ENCODE measurements around the gene FBLN2. TPM values are rescaled to one million over a fixed set of nuclear protein-coding genes. Genes with fewer than 3 reads are reported as not detected.
"Not testable (repeated sequence)": the region's sequence is repeated elsewhere in the genome, so short reads cannot be mapped to it uniquely, and the experiment has no call there.

The FBLN2 gene
- 33.6 and 59.9 TPM in 2 replicates for total RNA-seq (2014; rRNA removed; shearing (Covaris generic); ENCODE audit: low replicate concordance)

DNA sequence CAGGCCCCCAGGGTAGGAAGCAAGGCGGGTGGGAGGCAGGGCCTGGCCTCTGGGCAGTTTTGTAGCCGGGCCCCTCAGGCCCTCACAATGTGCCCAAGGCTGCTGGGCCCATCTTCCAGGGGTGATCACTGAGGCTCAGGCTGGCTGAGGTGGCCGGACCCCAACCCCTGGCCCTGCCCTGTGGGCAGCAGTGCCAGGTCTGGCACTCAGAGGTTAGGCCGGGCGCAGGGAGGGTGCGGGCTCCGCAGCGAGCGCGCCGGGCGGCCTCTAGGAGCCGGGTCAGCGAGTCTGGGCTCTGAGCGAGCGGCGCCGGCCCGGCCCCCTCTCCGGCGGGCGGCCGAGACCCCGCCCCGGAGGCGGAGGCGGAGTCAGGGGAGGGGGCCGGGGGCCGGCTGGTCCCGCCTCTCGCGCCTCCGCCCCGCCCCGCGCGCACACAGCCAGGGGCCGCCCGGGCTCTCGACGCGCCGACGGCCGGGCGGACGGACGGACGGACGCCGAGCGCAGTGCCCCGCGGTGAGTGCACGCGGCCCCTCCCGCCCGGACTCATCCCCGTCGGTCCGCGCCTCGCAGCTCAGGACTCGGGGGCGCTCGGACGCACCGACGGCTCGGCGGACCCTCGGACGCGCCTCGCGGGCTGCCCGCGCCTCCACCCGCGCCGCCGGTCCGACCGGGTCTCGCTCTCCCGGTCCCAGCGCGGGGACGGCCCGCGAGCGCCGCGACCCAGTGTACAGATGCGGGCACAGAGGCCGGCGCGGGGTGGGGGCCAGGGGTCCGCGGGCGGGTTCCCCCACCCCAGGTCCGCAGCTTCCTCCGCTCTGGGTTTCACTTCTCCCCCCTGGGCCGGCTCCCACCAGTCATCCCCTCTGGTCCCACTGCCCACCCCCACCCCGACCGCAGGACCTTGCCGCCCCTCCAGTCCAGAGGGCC is at the start of gene FBLN2:
Gene FBLN2, plus strand, starts transcription at position 430 of the 927 bp plus-strand sequence. CDS start 21,231 bp downstream, outside the sequence.
- H3K27me3 ChIP-seq: no peaks in the 10 kb centered on the region
- peak within 1 kb of the TSS; percentile 24 for H3K4me3 ChIP-seq
- no peaks in the 10 kb centered on the region for H3K36me3 ChIP-seq
- H3K9me3 ChIP-seq: no peaks in the 10 kb centered on the region
- DNase-seq: peak; percentile 54

DNA sequence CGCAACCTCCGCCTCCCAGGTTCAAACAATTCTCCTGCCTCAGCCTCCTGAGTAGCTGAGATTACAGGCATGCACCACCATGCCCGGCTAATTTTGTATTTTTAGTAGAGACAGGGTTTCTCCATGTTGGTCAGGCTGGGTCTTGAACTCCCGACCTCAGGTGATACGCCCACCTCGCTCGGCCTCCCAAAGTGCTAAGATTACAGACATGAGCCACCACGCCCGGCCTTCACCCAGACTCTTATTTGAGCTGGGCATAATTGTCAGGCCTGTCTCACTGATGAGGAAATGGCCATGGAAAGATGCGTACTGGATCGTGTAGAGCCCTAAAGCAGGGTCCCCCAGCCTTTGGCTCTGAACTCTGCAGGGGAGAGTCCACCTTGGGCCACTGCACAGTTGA is 49.7 kb upstream of the FBLN2 start:
- not testable (repeated sequence) for H3K4me3 ChIP-seq, H3K9me3 ChIP-seq, H3K27me3 ChIP-seq, DNase-seq, H3K36me3 ChIP-seq

DNA sequence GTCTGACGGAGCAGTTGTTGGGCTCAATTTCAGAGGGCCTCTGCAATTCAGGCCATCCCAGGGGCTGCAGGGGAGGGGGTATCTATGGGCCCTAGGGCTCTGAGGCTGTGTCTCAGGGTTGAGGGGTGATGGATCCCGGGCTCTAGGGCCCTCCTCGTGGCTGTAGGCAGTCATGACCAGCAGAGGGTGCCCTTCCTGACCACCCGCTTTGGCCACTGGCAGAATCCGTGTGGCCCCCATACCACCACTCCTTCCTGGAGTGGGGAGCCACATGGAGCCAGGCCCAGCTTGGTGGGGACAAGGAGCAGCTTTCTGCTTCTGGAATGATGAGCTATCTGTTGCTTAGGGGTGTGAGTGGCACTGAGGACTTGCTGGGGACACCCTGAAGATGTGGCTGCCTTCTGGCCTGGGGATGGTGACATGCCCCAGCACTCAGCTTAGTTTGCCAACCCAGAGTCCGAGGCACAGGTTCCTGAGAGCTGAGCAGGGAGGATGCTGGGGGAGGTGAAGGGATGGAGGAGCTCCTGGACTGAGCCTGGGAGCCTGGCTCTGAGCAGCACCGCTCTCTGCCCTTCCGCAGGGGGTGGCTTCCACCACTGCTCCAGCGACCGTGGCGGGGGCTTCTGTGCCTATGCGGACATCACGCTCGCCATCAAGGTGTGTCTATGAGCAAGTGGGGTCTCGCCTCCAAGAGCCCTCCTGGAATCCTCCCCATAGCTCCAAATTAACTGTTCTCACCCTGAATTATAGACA is 48.6 kb upstream of the FBLN2 start:
- H3K4me3 ChIP-seq: no peak overlapping the region
- no peak for DNase-seq
- H3K27me3 ChIP-seq: no peaks in the 10 kb centered on the region
- H3K9me3 ChIP-seq: no peaks in the 10 kb centered on the region
- no peaks in the 10 kb centered on the region for H3K36me3 ChIP-seq

DNA sequence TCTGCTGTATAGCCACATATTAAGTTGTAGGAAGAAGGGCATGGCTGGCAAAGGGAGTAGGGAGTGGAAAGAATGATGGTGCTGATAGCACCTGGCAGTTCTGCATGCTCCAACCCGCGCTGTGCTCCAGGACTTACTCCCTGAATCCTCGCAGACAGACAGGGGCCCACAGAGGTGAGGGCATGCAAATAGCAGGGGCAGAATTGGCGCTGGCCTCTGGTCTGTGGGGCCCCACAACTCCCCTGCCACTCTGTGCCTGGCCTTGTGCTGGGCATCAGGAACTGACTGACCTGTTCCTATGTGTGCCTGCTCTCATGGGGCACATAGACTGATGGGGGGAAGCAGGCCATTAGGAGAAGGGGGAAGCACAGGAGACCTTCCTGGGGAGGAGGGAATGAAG is 47.9 kb upstream of the FBLN2 start:
- Histone ChIP-seq H3K4me3 (no peak overlapping the region), H3K9me3 (no peaks in the 10 kb centered on the region), H3K27me3 (no peaks in the 10 kb centered on the region), H3K36me3 (no peaks in the 10 kb centered on the region)
- DNase-seq: no peak

DNA sequence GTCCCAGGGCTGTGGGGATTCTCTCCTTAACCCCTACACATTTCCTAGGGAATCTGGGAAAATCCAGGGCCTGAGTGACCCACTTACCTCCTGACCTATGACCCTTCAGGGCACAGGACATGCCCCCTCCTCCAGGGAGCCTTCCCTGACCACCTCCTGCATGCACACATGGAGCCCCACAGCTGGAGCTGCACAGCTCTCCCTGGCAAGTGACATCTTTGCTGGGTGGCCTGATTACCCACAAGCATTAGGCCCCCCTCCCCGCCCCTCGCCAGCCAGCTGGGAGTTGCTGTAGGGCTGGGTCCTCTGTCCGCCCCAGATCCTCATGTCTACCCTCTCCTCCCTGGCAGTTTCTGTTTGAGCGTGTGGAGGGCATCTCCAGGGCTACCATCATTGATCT is 47.4 kb upstream of the FBLN2 start:
- Histone ChIP-seq H3K27me3 (no peaks in the 10 kb centered on the region), H3K36me3 (no peaks in the 10 kb centered on the region), H3K9me3 (no peaks in the 10 kb centered on the region), H3K4me3 (no peak overlapping the region)
- no peak for DNase-seq

DNA sequence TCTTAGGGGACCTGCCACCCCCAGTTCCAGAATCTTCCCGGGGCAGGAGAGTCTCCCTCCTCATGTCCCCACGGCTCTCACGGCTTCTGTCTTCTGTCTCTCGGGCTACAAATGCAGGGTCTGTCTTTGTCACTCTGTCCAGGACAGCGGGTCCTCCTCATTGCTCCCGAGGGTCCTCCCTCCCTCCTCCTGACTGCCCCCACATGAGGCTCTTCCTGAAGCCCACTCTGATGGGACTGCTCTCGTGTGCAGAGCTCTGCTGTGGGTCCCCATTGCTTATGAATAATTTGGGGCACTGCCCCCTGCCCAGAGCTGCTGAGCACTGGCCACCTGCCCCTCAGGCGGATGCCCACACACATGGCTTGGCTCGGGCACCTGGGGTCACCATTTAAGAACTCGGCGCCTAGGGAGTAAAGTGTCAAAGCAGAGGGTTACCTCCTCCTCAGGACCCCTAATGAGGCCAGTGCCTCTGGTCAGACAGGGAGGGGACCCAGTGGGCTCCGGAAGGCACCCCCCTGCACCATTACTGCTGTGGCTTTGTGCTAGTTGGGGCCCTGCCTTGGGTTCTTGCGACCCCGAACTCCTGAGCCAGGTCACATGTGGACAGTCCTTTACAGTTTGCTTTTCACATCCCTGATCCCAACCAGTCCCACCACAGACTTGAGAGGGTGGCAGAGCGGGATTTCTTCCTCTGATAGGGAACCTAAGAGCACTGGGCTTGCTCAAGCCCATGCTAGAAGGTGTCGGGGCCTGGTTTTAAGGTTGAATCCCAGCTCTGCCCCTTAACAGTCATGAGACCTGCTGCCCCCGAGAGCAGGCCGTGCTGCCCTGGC is 46.8 kb upstream of the FBLN2 start:
- H3K27me3 ChIP-seq: no peaks in the 10 kb centered on the region
- no peak for DNase-seq
- no peaks in the 10 kb centered on the region for H3K9me3 ChIP-seq
- no peak overlapping the region for H3K4me3 ChIP-seq
- no peaks in the 10 kb centered on the region for H3K36me3 ChIP-seq

DNA sequence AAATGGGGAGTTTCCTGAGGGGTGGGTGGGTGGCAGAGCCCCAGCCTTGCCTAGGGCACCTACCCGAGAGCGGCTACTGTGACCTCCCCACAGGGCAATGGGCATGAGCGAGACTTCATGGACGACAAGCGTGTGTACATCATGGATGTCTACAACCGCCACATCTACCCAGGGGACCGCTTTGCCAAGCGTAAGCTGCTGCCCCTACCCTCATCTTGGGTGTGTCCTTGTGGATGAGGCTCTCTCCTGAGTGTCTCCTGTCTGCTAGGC is 46.2 kb upstream of the FBLN2 start:
- Histone ChIP-seq H3K9me3 (no peaks in the 10 kb centered on the region), H3K36me3 (no peaks in the 10 kb centered on the region), H3K4me3 (no peak overlapping the region), H3K27me3 (no peaks in the 10 kb centered on the region)
- no peak for DNase-seq

DNA sequence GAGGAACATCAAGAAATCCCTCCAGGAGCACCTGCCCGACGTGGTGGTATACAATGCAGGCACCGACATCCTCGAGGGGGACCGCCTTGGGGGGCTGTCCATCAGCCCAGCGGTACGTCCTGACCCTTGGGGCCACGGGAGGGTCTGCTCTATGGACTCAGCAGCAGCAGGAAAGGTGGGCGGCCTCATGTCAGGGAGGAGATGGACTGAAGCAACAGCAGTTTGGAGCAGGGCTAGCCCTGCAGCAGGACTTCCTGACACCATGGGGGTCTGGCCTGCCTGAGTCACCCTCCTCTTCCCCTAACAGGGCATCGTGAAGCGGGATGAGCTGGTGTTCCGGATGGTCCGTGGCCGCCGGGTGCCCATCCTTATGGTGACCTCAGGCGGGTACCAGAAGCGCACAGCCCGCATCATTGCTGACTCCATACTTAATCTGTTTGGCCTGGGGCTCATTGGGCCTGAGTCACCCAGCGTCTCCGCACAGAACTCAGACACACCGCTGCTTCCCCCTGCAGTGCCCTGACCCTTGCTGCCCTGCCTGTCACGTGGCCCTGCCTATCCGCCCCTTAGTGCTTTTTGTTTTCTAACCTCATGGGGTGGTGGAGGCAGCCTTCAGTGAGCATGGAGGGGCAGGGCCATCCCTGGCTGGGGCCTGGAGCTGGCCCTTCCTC is 44.6 kb upstream of the FBLN2 start:
- Histone ChIP-seq H3K4me3 (no peak overlapping the region), H3K36me3 (no peaks in the 10 kb centered on the region), H3K27me3 (no peaks in the 10 kb centered on the region), H3K9me3 (no peaks in the 10 kb centered on the region)
- peak; percentile 83 for DNase-seq

DNA sequence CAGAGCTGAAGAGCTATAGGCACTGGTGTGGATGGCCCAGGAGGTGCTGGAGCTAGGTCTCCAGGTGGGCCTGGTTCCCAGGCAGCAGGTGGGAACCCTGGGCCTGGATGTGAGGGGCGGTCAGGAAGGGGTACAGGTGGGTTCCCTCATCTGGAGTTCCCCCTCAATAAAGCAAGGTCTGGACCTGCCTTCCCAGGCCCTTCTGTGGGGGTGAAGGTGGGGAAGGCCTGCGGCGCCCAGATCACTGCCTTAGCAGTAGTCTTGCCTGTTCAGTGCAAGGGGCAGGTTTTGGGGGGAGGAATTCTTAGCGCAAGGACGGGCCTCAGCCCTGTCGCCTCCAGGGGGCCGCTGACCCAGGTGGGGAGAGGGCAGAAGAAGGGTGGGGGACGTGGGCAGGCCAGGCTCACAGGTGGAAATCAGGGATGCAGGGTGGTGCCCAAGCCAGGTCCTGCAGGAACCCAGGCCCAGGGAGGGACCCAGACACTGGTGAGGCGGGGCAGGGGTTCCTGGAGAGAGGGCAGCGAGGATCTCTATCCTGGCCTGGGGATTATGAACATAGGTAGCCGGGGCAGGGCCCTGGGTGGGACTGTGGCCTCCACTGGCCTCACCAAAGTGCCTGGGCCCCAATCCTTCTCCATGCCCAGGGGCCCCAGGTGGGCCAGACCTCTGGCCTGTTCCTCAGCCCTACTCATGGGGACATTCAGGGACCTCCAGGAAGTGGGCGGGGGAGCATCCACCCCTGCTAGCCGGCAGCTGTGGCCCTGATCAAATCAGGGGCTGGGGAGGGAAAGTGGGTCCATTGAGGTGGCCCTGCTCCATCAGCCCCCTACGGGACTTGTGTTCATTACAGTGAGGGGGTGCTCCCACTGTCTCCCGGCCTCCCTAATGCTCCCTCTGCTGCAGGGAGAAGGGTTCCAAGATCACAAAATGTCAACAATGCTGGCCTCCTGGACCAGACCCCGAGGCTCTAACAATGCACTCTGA is 43.5 kb upstream of the FBLN2 start:
- Histone ChIP-seq H3K4me3 (no peak overlapping the region), H3K27me3 (no peaks in the 10 kb centered on the region), H3K9me3 (no peaks in the 10 kb centered on the region), H3K36me3 (no peaks in the 10 kb centered on the region)
- no peak for DNase-seq

DNA sequence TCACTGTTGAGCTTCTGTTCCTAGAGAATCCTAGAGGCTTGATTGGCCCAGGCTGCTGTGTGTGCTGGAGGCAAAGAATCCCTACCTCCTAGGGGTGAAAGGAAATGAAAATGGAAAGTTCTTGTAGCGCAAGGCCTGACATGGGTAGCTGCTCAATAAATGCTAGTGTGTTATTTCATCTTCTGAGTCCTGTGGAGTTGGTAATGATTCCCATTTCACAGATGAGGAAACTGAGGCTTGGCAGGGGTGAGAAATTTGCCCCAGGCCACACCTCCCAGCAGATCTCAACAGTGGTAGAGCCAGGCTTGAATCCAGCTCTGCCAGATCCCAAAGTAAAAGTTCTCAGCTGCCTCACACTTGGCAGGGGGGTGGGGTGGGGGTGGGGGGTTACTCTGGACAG is 42.7 kb upstream of the FBLN2 start:
- DNase-seq: no peak
- Histone ChIP-seq H3K4me3 (no peak overlapping the region), H3K36me3 (no peaks in the 10 kb centered on the region), H3K27me3 (no peaks in the 10 kb centered on the region), H3K9me3 (no peaks in the 10 kb centered on the region)

DNA sequence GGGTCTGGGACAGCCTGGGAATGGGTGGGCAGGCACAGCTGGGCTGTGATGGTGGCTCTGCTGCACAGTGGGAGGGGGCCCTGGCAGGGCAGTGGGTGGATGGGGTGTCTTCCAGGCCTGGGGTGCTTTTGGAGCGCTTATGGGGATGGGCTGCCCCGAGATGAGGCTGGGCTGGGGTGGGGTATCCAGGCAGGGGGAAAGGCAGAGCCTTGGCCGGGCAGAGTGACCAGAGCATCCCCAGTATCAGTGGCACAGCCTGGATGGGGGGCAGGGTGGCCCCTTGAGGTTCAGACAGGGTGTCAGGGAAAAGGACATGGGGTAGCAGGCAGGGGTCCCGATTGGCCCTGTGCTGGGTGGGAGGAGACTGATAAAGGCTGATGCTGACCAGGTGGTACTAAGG is 42.2 kb upstream of the FBLN2 start:
- DNase-seq: no peak
- H3K9me3 ChIP-seq: no peaks in the 10 kb centered on the region
- no peaks in the 10 kb centered on the region for H3K27me3 ChIP-seq
- H3K36me3 ChIP-seq: no peaks in the 10 kb centered on the region
- H3K4me3 ChIP-seq: no peak overlapping the region

DNA sequence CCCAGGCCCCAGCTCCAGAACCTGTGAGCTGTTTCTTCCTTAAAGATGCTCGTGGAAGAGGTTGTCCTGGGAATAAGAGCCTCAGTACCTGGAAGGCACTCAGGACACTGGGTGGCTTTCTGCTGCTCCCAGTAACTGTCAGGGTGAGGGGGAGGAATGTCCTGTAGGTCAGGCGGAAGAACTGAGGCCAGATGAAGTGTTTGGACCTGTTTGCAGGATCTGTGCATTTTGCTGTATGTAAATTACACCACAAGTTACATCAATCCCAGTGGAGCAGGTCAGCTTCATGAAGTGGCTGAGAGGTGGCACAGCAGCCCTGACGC is 41.7 kb upstream of the FBLN2 start:
- H3K9me3 ChIP-seq: no peaks in the 10 kb centered on the region
- no peak for DNase-seq
- no peak overlapping the region for H3K4me3 ChIP-seq
- no peaks in the 10 kb centered on the region for H3K27me3 ChIP-seq
- no peaks in the 10 kb centered on the region for H3K36me3 ChIP-seq

DNA sequence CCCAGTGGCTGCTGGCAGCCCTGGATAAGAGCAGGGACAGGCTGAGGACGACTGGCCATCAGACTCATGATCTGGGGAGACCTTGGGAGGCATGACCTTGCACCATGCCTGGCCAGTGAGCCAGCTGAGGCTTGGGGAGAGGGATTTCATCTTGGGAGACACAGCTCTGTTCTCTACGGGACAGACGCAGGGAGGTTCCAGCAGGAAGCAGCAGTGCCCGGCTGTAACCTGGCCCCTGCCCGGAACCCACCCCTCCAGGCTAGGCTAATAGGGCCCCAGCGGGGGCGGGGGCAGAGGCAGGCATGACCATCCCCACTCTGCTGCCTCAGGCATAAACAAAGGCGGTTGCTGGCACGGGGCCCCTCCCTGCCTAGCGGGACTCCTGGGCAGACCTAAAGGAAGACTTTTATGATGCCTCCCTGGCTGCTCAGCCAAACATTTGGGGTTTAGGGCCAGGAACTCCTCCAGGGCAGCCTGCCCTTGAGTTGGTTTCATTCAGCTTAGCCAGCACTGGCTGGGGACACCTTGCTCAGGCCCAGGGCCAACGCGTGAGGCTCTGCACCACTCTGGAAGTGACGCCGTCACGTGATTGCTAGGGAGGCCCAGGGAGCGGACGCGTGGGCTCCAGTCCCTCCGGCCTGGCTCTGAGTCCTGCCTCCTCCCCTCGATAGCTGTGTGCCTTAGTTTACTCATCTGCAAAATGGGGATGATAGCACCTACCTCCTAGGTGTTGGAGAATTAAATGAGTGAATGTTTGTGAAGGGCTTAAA is 41.2 kb upstream of the FBLN2 start:
- Histone ChIP-seq H3K27me3 (no peaks in the 10 kb centered on the region), H3K36me3 (no peaks in the 10 kb centered on the region), H3K9me3 (no peaks in the 10 kb centered on the region), H3K4me3 (no peak overlapping the region)
- peak; percentile 96 for DNase-seq

DNA sequence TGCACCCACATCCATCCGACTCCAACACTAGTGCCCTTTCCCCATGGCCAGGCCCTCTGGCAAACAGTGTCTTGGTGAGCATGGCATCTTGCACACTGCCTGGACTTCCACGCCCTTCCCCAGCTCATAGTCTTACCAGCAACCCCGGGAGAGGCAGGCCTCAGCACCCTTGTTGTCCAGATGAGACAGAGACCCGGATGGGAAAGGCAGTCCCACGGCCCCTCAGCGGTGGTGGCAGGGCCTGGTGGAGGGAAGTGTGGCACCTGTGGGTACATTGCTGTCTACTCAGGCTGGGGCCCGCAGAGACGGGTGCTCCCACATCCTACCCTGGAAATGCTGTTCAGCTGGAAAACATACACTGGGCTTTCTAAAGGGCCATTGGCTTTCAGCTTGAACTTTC is 40.4 kb upstream of the FBLN2 start:
- no peak overlapping the region for H3K4me3 ChIP-seq
- no peaks in the 10 kb centered on the region for H3K27me3 ChIP-seq
- no peak for DNase-seq
- H3K36me3 ChIP-seq: no peaks in the 10 kb centered on the region
- H3K9me3 ChIP-seq: no peaks in the 10 kb centered on the region

Data from MG63 (cell line).